IMR-90 (cell line): ENCODE data around the gene DRD2. TPM values are rescaled to one million over a fixed set of nuclear protein-coding genes. Genes with fewer than 3 reads are reported as not detected.

Source experiments
- ATAC-seq: fragments of 200-7000 bp; cut with Tn5 transposase; 2 replicates; pipeline ENCODE4 v1.9.1; 2020; ENCODE audit warnings: low read depth, mild to moderate bottlenecking, moderate library complexity
- BruUV-seq: library from RNA; stranded (reverse); fragments of 400-500 nt; replicated peaks from 2 replicates; lab custom pipeline; 2021; lab: Mats Ljungman, UMichigan
- CTCF ChIA-PET: fragments of 300-600 bp; formaldehyde crosslinking; extraction: SDS; loops from one replicate; lab custom pipeline; 2021; ENCODE audit warnings: antibody characterized with exemption; lab: Yijun Ruan, JAX
- POLR2A ChIA-PET: fragments of 300-600 bp; sonication (Branson Sonifier 250); formaldehyde crosslinking; loops from one replicate; lab custom pipeline; 2022; ENCODE audit warnings: antibody characterized with exemption; ENCODE audit not compliant: unreplicated experiment; lab: Charles Lee
- DNase-seq: peaks from one replicate; pipeline ENCODE4 v3.0.0; 2013
- H2AFZ ChIP-seq: replicated peaks from 2 replicates; pipeline ENCODE3; 2013; ENCODE audit warnings: low read length, mild to moderate bottlenecking; ENCODE audit not compliant: poor library complexity
- H2AK5ac ChIP-seq: 2 replicates; pipeline ENCODE4 v1.6.1; 2013; ENCODE audit warnings: low read depth, low read length, inconsistent platforms
- H2AK9ac ChIP-seq: replicated peaks from 2 replicates; pipeline ENCODE3; 2013; ENCODE audit warnings: mild to moderate bottlenecking, low read depth, low read length, moderate library complexity; ENCODE audit not compliant: poor library complexity
- H2BK120ac ChIP-seq: 2 replicates; pipeline ENCODE4 v1.6.1; 2013; ENCODE audit warnings: low read depth, low read length, inconsistent platforms
- H2BK15ac ChIP-seq: 3 replicates; pipeline ENCODE4 v1.6.1; 2013; ENCODE audit warnings: low read depth, low read length, inconsistent platforms
- H2BK20ac ChIP-seq: 2 replicates; pipeline ENCODE4 v1.6.1; 2013; ENCODE audit warnings: low read depth, mild to moderate bottlenecking, inconsistent platforms, low read length, moderate library complexity
- H2BK5ac ChIP-seq: 2 replicates; pipeline ENCODE4 v1.6.1; 2013; ENCODE audit warnings: mild to moderate bottlenecking, low read depth, low read length, inconsistent platforms; ENCODE audit not compliant: poor library complexity, severe bottlenecking
- H3K14ac ChIP-seq: replicated peaks from 2 replicates; pipeline ENCODE4 v1.6.1; 2013; ENCODE audit warnings: low read depth, low read length, inconsistent platforms
- H3K18ac ChIP-seq: 2 replicates; pipeline ENCODE4 v1.6.1; 2013; ENCODE audit warnings: low read depth, low read length, control low read depth
- H3K23ac ChIP-seq: 2 replicates; pipeline ENCODE4 v1.6.1; 2013; ENCODE audit warnings: low read depth, low read length, inconsistent platforms
- H3K27ac ChIP-seq: 2 replicates; pipeline ENCODE4 v1.5.1; 2013; ENCODE audit warnings: mild to moderate bottlenecking, control low read depth, low read length; ENCODE audit not compliant: insufficient read depth
- H3K27me3 ChIP-seq: 2 replicates; pipeline ENCODE4 v1.6.1; 2013; ENCODE audit warnings: low read length; ENCODE audit not compliant: control insufficient read depth, insufficient read depth
- H3K36me3 ChIP-seq: 2 replicates; pipeline ENCODE4 v1.6.1; 2013; ENCODE audit warnings: low read length, mixed read lengths; ENCODE audit not compliant: control insufficient read depth, insufficient read depth
- H3K4ac ChIP-seq: 2 replicates; pipeline ENCODE4 v1.6.1; 2013; ENCODE audit warnings: low read depth, low read length, inconsistent platforms
- H3K4me1 ChIP-seq: 2 replicates; pipeline ENCODE4 v1.6.1; 2013; ENCODE audit warnings: low read length, mixed read lengths; ENCODE audit not compliant: control insufficient read depth, insufficient read depth
- H3K4me2 ChIP-seq: 2 replicates; pipeline ENCODE4 v1.6.1; 2013; ENCODE audit warnings: low read depth, mild to moderate bottlenecking, control low read depth, low read length, moderate library complexity
- H3K4me3 ChIP-seq: 2 replicates; pipeline ENCODE4 v1.5.1; 2013; ENCODE audit warnings: low read depth, mild to moderate bottlenecking, control low read depth, low read length, moderate library complexity; ENCODE audit not compliant: insufficient read depth
- H3K56ac ChIP-seq: 2 replicates; pipeline ENCODE4 v1.6.1; 2013; ENCODE audit warnings: low read length, inconsistent platforms; ENCODE audit not compliant: insufficient read depth; ENCODE audit errors: extremely low read depth
- H3K79me1 ChIP-seq, 2 experiments: 2 replicates each; pipeline ENCODE4 v1.6.1; 2013; ENCODE audit warnings: low read length in 2 of 2, inconsistent platforms in 1 of 2, low read depth in 1 of 2
- H3K9ac ChIP-seq: 2 replicates; pipeline ENCODE4 v1.6.1; 2013; ENCODE audit warnings: low read depth, low read length, control low read depth
- H3K9me1 ChIP-seq: 2 replicates; pipeline ENCODE4 v1.6.1; 2013; ENCODE audit warnings: low read length, inconsistent platforms; ENCODE audit not compliant: insufficient read depth
- H3K9me3 ChIP-seq: 2 replicates; pipeline ENCODE4 v1.6.1; 2013; ENCODE audit warnings: low read length; ENCODE audit not compliant: control insufficient read depth, insufficient read depth
- H4K20me1 ChIP-seq: 2 replicates; pipeline ENCODE4 v1.6.1; 2013; ENCODE audit warnings: low read length, inconsistent platforms; ENCODE audit not compliant: insufficient read depth
- H4K5ac ChIP-seq: 2 replicates; pipeline ENCODE4 v1.6.1; 2013; ENCODE audit warnings: mild to moderate bottlenecking, low read depth, low read length, control low read depth
- H4K8ac ChIP-seq, 2 experiments: 2 replicates each; pipeline ENCODE4 v1.6.1; 2013; ENCODE audit warnings: low read depth in 2 of 2, low read length in 2 of 2, control low read depth in 1 of 2, inconsistent platforms in 1 of 2
- H4K91ac ChIP-seq: 2 replicates; pipeline ENCODE4 v1.6.1; 2013; ENCODE audit warnings: low read depth, low read length, inconsistent platforms; ENCODE audit not compliant: insufficient read depth
- CEBPB ChIP-seq: IDR thresholded peaks from 2 replicates; pipeline ENCODE4 v1.6.1; 2012; ENCODE audit warnings: low read depth, low read length, improper control_type of control experiment
- MAFK ChIP-seq: IDR thresholded peaks from 2 replicates; pipeline ENCODE4 v1.6.1; 2012; ENCODE audit warnings: low read depth, low read length, improper control_type of control experiment
- NFE2L2 ChIP-seq: fragments of 150-350 bp; IDR thresholded peaks from 2 replicates; pipeline ENCODE4 v1.6.1; 2016; ENCODE audit warnings: low read depth, mild to moderate bottlenecking, low read length
- POLR2A ChIP-seq: IDR thresholded peaks from 2 replicates; pipeline ENCODE4 v1.6.1; 2012; ENCODE audit warnings: mild to moderate bottlenecking, low read depth, low read length
- RCOR1 ChIP-seq: IDR thresholded peaks from 2 replicates; pipeline ENCODE4 v1.6.1; 2012; ENCODE audit warnings: mild to moderate bottlenecking, low read length, improper control_type of control experiment; ENCODE audit not compliant: insufficient replicate concordance
- USF2 ChIP-seq: fragments of 150-350 bp; IDR thresholded peaks from 2 replicates; pipeline ENCODE4 v1.6.1; 2017; ENCODE audit warnings: mild to moderate bottlenecking, antibody characterized with exemption, low read length, low read depth
- WGBS, 2 experiments: methylation state at CpG; one replicate each; pipeline versions ENCODE4 v1.1.5 to v1.1.7; 2013; ENCODE audit warnings: missing lambda C conversion rate in 2 of 2; ENCODE audit not compliant: insufficient read length in 1 of 2; ENCODE audit errors: extremely low coverage in 2 of 2; 5-methylcytosine and 5-hydroxymethylcytosine counted together
- dilution Hi-C: fragments of 300-500 bp; cut with HindIII; formaldehyde crosslinking; loops from one replicate; pipeline ENCODE4 v1.14.3; 2018; ENCODE audit warnings: low sequenced_read_pairs; ENCODE audit not compliant: unreplicated experiment
- in situ Hi-C: fragments of 300-500 bp; cut with MboI; formaldehyde crosslinking; loops from 3 replicates; pipeline ENCODE4 v1.14.3; 2019; ENCODE audit warnings: low sequenced_read_pairs, inconsistent platforms, mixed read lengths
- intact Hi-C: fragments of 100-400 bp; cut with micrococcal nuclease; formaldehyde crosslinking; loops from 2 replicates; pipeline ENCODE4 v1.10.0; 2022
- polyA plus RNA-seq, 3 experiments: library from polyadenylated mRNA; depleted of rRNA; stranded (reverse); fragments of >200 nt; gene quantifications; 2 replicates each; pipeline ENCODE4 v1.2.3, GENCODE V29; 2012; ENCODE audit warnings: low replicate concordance in 1 of 3
- total RNA-seq: library from RNA; depleted of rRNA; stranded (reverse); fragments of >200 nt; gene quantifications from 2 replicates; pipeline ENCODE4 v1.2.3, GENCODE V29; 2012

DRD2 gene
- total and polyA plus RNA-seq, 2 of the 4 experiments (the other 2 are of a cell fraction): not detected

GRCh38 chr11:113493206-113493605, 18.0 kb upstream of the DRD2 start:
- DNase-seq (no peak), ATAC-seq (no peak)
- Histone ChIP-seq H3K9ac (no peak overlapping the region), H3K56ac (no peak overlapping the region), H3K27ac (no peak overlapping the region), H3K79me1 (no peaks in the 10 kb centered on the region), H3K9me1 (no peaks in the 10 kb centered on the region), H4K91ac (no peak overlapping the region), H4K8ac (no peak overlapping the region), H4K20me1 (no peaks in the 10 kb centered on the region), H3K14ac (no peak overlapping the region), H3K4me1 (no peaks in the 10 kb centered on the region), H3K27me3 (no peaks in the 10 kb centered on the region; the same call in 1 of the 2 replicates), H3K36me3 (no peaks in the 10 kb centered on the region), H2BK15ac (no peak overlapping the region), H2AFZ (no peak overlapping the region), H2BK5ac (no peak overlapping the region), H2BK120ac (no peak overlapping the region), H3K4me3 (no peak overlapping the region), H3K9me3 (no peaks in the 10 kb centered on the region), H2AK9ac (no peak overlapping the region), H2AK5ac (no peak overlapping the region), H3K4ac (no peak overlapping the region), H2BK20ac (no peak overlapping the region), H3K4me2 (no peak overlapping the region), H4K5ac (no peak overlapping the region), H3K23ac (no peak overlapping the region), H3K18ac (no peak overlapping the region)
- in situ Hi-C loops (no loop called here), intact Hi-C loops (no loop called here), dilution Hi-C loops (no loop called here)
- WGBS, 2 experiments: no CpG with 5 or more reads among the region's 2 CpGs
- ChIA-PET CTCF (interaction anchor here (0.6 to 1.4 kb wide), 2 partner anchors 187 to 237 kb away, joined by 3 to 5 read pairs; no protein-coding TSS in a partner anchor), POLR2A (no interaction called here)
- TF ChIP-seq NFE2L2 (no peak), CEBPB (no peak), MAFK (no peak), POLR2A (no peak), RCOR1 (no peak), USF2 (no peak)
- BruUV-seq: no TSS peak
